Esophagus squamous epithelium (tissue), 4 donors: Measurements from ENCODE around the gene KRTAP5-9.

ENCODE experiments used
- CTCF ChIP-seq, 6 experiments: fragments of 450-650 bp in 4 of 6; fragments of 200-600 bp in 2 of 6; sonication (generic) in 2 of 6; IDR thresholded peaks; one replicate each; pipeline ENCODE4 v1.5.1; 2016 to 2019; ENCODE audit warnings: antibody characterized with exemption in 6 of 6, mild to moderate bottlenecking in 4 of 6, moderate library complexity in 4 of 6
- POLR2A ChIP-seq, 4 donors: fragments of 450-650 bp; IDR thresholded peaks; one replicate each; pipeline ENCODE4 v1.6.1; 2017; ENCODE audit warnings: antibody characterized with exemption in 4 of 4, mild to moderate bottlenecking in 4 of 4, moderate library complexity in 3 of 4

- TF ChIP-seq CTCF (IDR thresholded peaks at IDR 0.05) (no peak), POLR2A (IDR thresholded peaks at IDR 0.05) (no peak)
These were observed 41.1 kb upstream of the KRTAP5-9 start for GRCh38 chr11:71507102-71507501.
